Adrenal gland (tissue), 12 donors: ENCODE measurements around the gene ARID5B. TPM values are rescaled to one million over a fixed set of nuclear protein-coding genes. Genes with fewer than 3 reads are reported as not detected.

Source experiments
- DNase-seq, 7 donors: peaks; one replicate each; pipeline ENCODE4 v3.0.0-alpha.2; 2019 to 2020
- H3K27ac ChIP-seq, 5 donors: fragments of 200-600 bp; sonication (generic) in 4 of 5; 1 replicate in 3 of 5; 2 replicates in 2 of 5; pipeline versions ENCODE4 v1.5.1 to v1.8.0; 2016 to 2020; ENCODE audit warnings: mild to moderate bottlenecking in 1 of 5
- H3K27me3 ChIP-seq: fragments of 200-600 bp; 2 replicates; pipeline ENCODE4 v1.8.0; 2021
- H3K36me3 ChIP-seq, 2 donors: fragments of 200-600 bp; replicated peaks in 1 of 2; 1 replicate in 1 of 2; 2 replicates in 1 of 2; pipeline versions ENCODE4 v1.5.1 to v1.8.0; 2018 to 2022
- H3K4me1 ChIP-seq, 2 donors: fragments of 200-600 bp; replicated peaks in 1 of 2; 1 replicate in 1 of 2; 2 replicates in 1 of 2; pipeline versions ENCODE4 v1.5.1 to v1.8.0; 2018 to 2021
- H3K4me3 ChIP-seq, 4 donors: fragments of 200-600 bp; sonication (generic) in 3 of 4; one replicate each; pipeline ENCODE4 v1.5.1; 2016 to 2018
- H3K9me3 ChIP-seq, 3 donors: fragments of 200-600 bp; sonication (generic) in 1 of 3; replicated peaks in 1 of 3; 1 replicate in 2 of 3; 2 replicates in 1 of 3; pipeline versions ENCODE4 v1.5.1 to v1.8.0; 2016 to 2021
- POLR2A ChIP-seq, 2 donors: fragments of 450-650 bp; IDR thresholded peaks; one replicate each; pipeline ENCODE4 v1.6.1; 2017; ENCODE audit warnings: antibody characterized with exemption in 2 of 2, mild to moderate bottlenecking in 2 of 2, moderate library complexity in 1 of 2
- whole genome bisulfite sequencing, 4 donors: extraction: QIAGEN DNeasy Blood & Tissue Kit in 2 of 4; methylation state at CpG; one replicate each; pipeline versions ENCODE4 v1.1.5 to v1.1.7; 2013 to 2017; 5-methylcytosine and 5-hydroxymethylcytosine counted together
- intact Hi-C, 2 donors: fragments of 100-400 bp; cut with DNase I; formaldehyde crosslinking; loops; one replicate each; pipeline versions ENCODE4 v1.14.1 to v1.15.0; 2022 to 2023
- polyA plus RNA-seq, 3 donors: library from polyadenylated mRNA; stranded (reverse); fragments of 200-250 nt in 2 of 3; fragments of 350-450 nt in 1 of 3; fragmentation: Illumina TruSeq in 1 of 3; extraction: RNeasy Lipid Tissue Mini Kit (QIAGEN cat#74804) in 1 of 3; gene quantifications; one replicate each; pipeline ENCODE4 v1.2.3, GENCODE V29; 2013 to 2014
- total RNA-seq, 9 donors: library from RNA; depleted of rRNA in 4 of 9; stranded (reverse); fragments of >200 nt in 4 of 9; fragments of 120-200 nt in 1 of 9; fragmentation: NEBNext Ultra II Directional in 1 of 9; extraction: Animal tissue kit (Norgen Biotek cat#: 25700) in 1 of 9; gene quantifications; one replicate each; pipeline versions ENCODE4 v1.1.0 to v1.2.4, GENCODE V29; 2013 to 2023
- TF ChIP-seq, protein P1 (sequence below), 6 experiments: fragments of 450-650 bp in 4 of 6; fragments of 200-600 bp in 2 of 6; sonication (generic) in 1 of 6; IDR thresholded peaks; 1 replicate in 5 of 6; 2 replicates in 1 of 6; pipeline versions ENCODE4 v1.5.1 to v1.8.0; 2016 to 2021; ENCODE audit warnings: antibody characterized with exemption in 6 of 6, mild to moderate bottlenecking in 2 of 6, moderate library complexity in 1 of 6
- donor health status: healthy with polysubstance abuse.
- donor health status: Bipolar disorder and iron deficiency.
- donor health status: DM: yes; HTN: yes; CAD: no.
- donor health status: DM: no; HTN: no; CAD: no.
- donor health status: DM: no; HTN: no; CAD: no.
- donor health status: DM: yes; HTN: yes; CAD: no.

ARID5B gene
- total and polyA plus RNA-seq, 12 donors: 5.7 to 42.4 (median 23.8) TPM

DNA sequence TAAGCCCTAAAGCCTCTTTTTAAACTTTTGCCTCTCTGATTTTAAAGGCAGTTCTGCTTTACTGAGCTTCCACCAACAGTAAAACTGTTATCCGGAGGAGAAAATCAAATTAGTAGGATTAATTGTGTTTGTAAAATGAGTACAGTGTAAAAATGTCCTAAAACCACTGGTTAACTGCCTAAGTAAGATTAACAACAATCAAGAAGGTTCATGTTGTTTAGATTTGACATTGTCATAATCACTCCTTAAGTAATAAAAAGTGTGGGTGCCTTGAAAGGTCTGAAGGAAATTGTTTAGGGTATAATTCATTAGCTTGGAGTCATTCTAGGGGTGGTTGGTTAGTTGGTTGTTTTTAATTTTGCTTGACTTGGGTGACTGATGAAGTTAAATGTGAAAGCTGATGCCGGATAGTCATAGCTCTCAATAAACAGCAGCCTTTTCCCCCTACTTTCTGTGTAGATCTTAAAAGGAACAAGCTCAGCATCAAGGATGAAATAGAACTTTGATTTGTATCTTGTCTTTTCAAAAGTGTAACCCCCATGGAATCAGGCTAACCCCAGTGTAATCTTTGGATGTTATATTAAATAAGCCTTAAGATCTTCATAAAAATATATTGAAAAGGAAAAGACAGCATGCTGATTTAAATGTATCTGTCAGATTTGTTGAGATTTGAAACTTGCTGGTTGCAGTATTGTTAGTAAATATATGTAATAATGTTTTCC is 148.3 kb downstream of the ARID5B start:
- TF ChIP-seq POLR2A (IDR thresholded peaks at IDR 0.05): no peak
- TF ChIP-seq, protein P1, sequence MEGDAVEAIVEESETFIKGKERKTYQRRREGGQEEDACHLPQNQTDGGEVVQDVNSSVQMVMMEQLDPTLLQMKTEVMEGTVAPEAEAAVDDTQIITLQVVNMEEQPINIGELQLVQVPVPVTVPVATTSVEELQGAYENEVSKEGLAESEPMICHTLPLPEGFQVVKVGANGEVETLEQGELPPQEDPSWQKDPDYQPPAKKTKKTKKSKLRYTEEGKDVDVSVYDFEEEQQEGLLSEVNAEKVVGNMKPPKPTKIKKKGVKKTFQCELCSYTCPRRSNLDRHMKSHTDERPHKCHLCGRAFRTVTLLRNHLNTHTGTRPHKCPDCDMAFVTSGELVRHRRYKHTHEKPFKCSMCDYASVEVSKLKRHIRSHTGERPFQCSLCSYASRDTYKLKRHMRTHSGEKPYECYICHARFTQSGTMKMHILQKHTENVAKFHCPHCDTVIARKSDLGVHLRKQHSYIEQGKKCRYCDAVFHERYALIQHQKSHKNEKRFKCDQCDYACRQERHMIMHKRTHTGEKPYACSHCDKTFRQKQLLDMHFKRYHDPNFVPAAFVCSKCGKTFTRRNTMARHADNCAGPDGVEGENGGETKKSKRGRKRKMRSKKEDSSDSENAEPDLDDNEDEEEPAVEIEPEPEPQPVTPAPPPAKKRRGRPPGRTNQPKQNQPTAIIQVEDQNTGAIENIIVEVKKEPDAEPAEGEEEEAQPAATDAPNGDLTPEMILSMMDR (IDR thresholded peaks at IDR 0.05): no peak
- DNase-seq: no peak
- Histone ChIP-seq H3K27me3 (no peaks in the 10 kb centered on the region), H3K9me3 (no peaks in the 10 kb centered on the region), H3K36me3 (peaks cover 0 to 10% of the 10 kb centered on the region in 2 donors), H3K27ac (peak overlapping the region; percentile 15 to 85 (median 55)), H3K4me3 (peak overlapping the region in 2 of 4 donors; percentile 1 to 58), H3K4me1 (peaks cover 22 to 64% of the 10 kb centered on the region in 2 donors)
- intact Hi-C loops: loop anchor here in 1 of 2 donors (10.0 kb wide), 1 partner anchor 195 kb away; no protein-coding TSS in a partner anchor
- 31 to 48% (median 39%) methylated on average over 2 of the region's 2 CpGs for WGBS, 4 donors

DNA sequence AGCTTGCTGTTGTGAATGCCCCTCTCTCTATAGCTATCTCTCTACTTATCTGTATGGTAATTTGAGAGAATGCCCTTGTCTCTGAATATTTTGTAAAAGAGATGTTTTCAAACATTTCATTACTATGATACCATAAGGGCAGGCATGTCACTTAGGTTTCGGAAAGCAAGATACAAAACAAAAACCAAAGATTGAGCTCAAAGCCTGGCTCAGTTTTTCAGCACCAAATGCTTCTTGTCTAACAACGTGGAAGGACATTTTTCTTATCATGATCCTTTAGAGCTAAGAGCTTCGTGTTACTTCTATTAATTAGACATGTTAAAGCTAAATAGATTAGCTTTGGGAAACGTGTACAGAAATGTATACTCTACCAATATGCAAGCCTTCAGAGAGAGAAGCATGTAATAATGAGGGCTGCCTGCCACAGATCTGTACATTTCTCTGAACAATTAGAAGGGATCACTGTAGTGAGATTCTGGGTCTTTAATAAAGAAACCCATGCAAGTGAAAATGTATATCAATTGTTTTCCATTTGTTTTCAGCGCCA is 148.9 kb downstream of the ARID5B start:
- Histone ChIP-seq H3K27me3 (no peaks in the 10 kb centered on the region), H3K36me3 (peaks cover 0 to 10% of the 10 kb centered on the region in 2 donors), H3K9me3 (no peaks in the 10 kb centered on the region), H3K4me1 (peaks cover 22 to 64% of the 10 kb centered on the region in 2 donors), H3K27ac (peak overlapping the region in 4 of 5 donors; percentile 15 to 85 (median 70)), H3K4me3 (peak overlapping the region in 1 of 4 donors; percentile 58)
- WGBS, 4 donors: 43 to 54% (median 50%) methylated on average over 5 of the region's 5 CpGs
- no peak for DNase-seq
- intact Hi-C loops: no loop called here
- TF ChIP-seq, protein P1 (IDR thresholded peaks at IDR 0.05): no peak
- TF ChIP-seq POLR2A (IDR thresholded peaks at IDR 0.05): no peak

DNA sequence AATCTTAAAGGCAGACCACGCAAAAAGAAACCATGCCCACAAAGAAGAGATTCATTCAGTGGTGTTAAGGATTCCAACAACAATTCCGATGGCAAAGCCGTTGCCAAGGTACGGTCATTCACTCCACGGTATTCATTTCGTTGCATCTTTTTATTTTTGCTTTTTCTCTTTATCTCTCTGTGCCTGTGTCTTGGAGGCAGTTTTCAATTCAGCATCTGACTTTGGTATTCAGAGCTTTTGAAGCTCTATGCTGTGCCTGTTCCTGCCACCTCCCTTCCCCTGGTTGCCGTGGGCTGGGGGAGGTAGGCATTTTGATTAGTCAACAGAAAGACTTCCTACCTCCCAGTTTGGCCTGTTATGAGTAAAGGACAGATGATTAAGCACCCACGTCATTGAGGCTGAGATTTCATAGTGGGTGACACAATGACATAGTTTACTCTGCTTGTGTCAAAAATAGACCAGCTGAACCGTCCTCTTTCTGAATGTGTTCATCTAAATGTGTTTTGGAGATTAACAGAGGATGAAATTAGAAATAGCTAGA is 149.5 kb downstream of the ARID5B start:
- Histone ChIP-seq H3K9me3 (no peaks in the 10 kb centered on the region), H3K4me3 (peak overlapping the region in 1 of 4 donors; percentile 58), H3K27ac (peak overlapping the region in 3 of 5 donors; percentile 35 to 85 (median 85)), H3K36me3 (peaks cover 0 to 10% of the 10 kb centered on the region in 2 donors), H3K27me3 (no peaks in the 10 kb centered on the region), H3K4me1 (peaks cover 19 to 64% of the 10 kb centered on the region in 2 donors)
- 37 to 42% (median 40%) methylated on average over 9 of the region's 9 CpGs for WGBS, 4 donors
- DNase-seq: peak; percentile 44 to 81 (median 68)
- intact Hi-C loops: no loop called here
- TF ChIP-seq, protein P1 (IDR thresholded peaks at IDR 0.05): no peak
- peak; percentile 16 to 20 for TF ChIP-seq POLR2A (IDR thresholded peaks at IDR 0.05)

GRCh38 chr10:62052276-62052675 is 150.8 kb downstream of the ARID5B start:
- Histone ChIP-seq H3K27ac (no peak overlapping the region), H3K9me3 (no peaks in the 10 kb centered on the region), H3K4me3 (no peak overlapping the region), H3K36me3 (peaks cover 0 to 10% of the 10 kb centered on the region in 2 donors), H3K4me1 (peaks cover 7 to 64% of the 10 kb centered on the region in 2 donors), H3K27me3 (no peaks in the 10 kb centered on the region)
- WGBS, 4 donors: 91 to 99% (median 96%) methylated on average over 4 of the region's 4 CpGs
- intact Hi-C loops: no loop called here
- no peak for DNase-seq
- TF ChIP-seq, protein P1 (IDR thresholded peaks at IDR 0.05): no peak
- no peak for TF ChIP-seq POLR2A (IDR thresholded peaks at IDR 0.05)
